Osteocyte (in vitro differentiated cells): ENCODE measurements around the gene ANXA5. TPM values are rescaled to one million over a fixed set of nuclear protein-coding genes. Genes with fewer than 3 reads are reported as not detected.

ENCODE experiments used
- DNase-seq: peaks from one replicate; pipeline ENCODE4 v3.0.0; 2021; ENCODE audit warnings: mixed read lengths; ENCODE audit not compliant: unreplicated experiment; ENCODE audit errors: extremely low spot score
- H3K27ac Mint-ChIP-seq: one replicate; pipeline ENCODE4 v1.8.0; 2021; ENCODE audit warnings: mild to moderate bottlenecking, mixed read lengths; ENCODE audit not compliant: unreplicated experiment
- H3K27me3 Mint-ChIP-seq: one replicate; pipeline ENCODE4 v1.8.0; 2021; ENCODE audit warnings: mixed read lengths; ENCODE audit not compliant: unreplicated experiment
- H3K36me3 Mint-ChIP-seq: one replicate; pipeline ENCODE4 v1.8.0; 2021; ENCODE audit warnings: mixed read lengths; ENCODE audit not compliant: unreplicated experiment
- H3K4me1 Mint-ChIP-seq: one replicate; pipeline ENCODE4 v1.8.0; 2021; ENCODE audit warnings: mixed read lengths; ENCODE audit not compliant: unreplicated experiment
- H3K4me3 Mint-ChIP-seq: one replicate; pipeline ENCODE4 v1.8.0; 2021; ENCODE audit warnings: mild to moderate bottlenecking, moderate library complexity, mixed read lengths; ENCODE audit not compliant: unreplicated experiment
- H3K9me3 Mint-ChIP-seq: one replicate; pipeline ENCODE4 v1.8.0; 2021; ENCODE audit warnings: mixed read lengths; ENCODE audit not compliant: unreplicated experiment
- CTCF ChIP-seq: fragments of 200-600 bp; sonication (generic); IDR thresholded peaks from 2 replicates; pipeline ENCODE4 v1.5.0; 2021; ENCODE audit warnings: antibody characterized with exemption, mild to moderate bottlenecking, moderate library complexity
- total RNA-seq: library from RNA; stranded (reverse); gene quantifications from 2 replicates; pipeline ENCODE4 v1.2.1, GENCODE V29; 2021

Gene ANXA5
- total RNA-seq, 1 donor from 2014 or later: 488 TPM

GRCh38 chr4:121728798-121729226 is 32.0 kb upstream of the ANXA5 start:
- H3K27me3 Mint-ChIP-seq: no peaks in the 10 kb centered on the region
- H3K36me3 Mint-ChIP-seq: no peaks in the 10 kb centered on the region
- no peak for DNase-seq
- H3K9me3 Mint-ChIP-seq: no peaks in the 10 kb centered on the region
- no peak overlapping the region for H3K27ac Mint-ChIP-seq
- TF ChIP-seq CTCF: no peak
- peaks cover 14% of the 10 kb centered on the region for H3K4me1 Mint-ChIP-seq
- H3K4me3 Mint-ChIP-seq: no peak overlapping the region

- no peak for TF ChIP-seq CTCF
- Mint-ChIP-seq H3K27ac (no peak overlapping the region), H3K36me3 (no peaks in the 10 kb centered on the region), H3K9me3 (no peaks in the 10 kb centered on the region), H3K4me3 (no peak overlapping the region), H3K4me1 (peaks cover 14% of the 10 kb centered on the region), H3K27me3 (no peaks in the 10 kb centered on the region)
- no peak for DNase-seq
Measured at GRCh38 chr4:121728066-121728465, 31.3 kb upstream of the ANXA5 start.

- Mint-ChIP-seq H3K4me1 (peaks cover 6% of the 10 kb centered on the region), H3K4me3 (no peak overlapping the region), H3K27ac (no peak overlapping the region), H3K36me3 (no peaks in the 10 kb centered on the region), H3K9me3 (no peaks in the 10 kb centered on the region), H3K27me3 (no peaks in the 10 kb centered on the region)
- no peak for DNase-seq
- TF ChIP-seq CTCF: peak; percentile 75
Measured at GRCh38 chr4:121726642-121727268, 30.0 kb upstream of the ANXA5 start.

- Mint-ChIP-seq H3K27me3 (no peaks in the 10 kb centered on the region), H3K9me3 (no peaks in the 10 kb centered on the region), H3K36me3 (no peaks in the 10 kb centered on the region), H3K4me3 (no peak overlapping the region), H3K4me1 (peaks cover 6% of the 10 kb centered on the region), H3K27ac (no peak overlapping the region)
- TF ChIP-seq CTCF: no peak
- DNase-seq: no peak
Measured at GRCh38 chr4:121724671-121725070, 27.9 kb upstream of the ANXA5 start.

- no peak overlapping the region for H3K27ac Mint-ChIP-seq
- no peaks in the 10 kb centered on the region for H3K27me3 Mint-ChIP-seq
Measured at GRCh38 chr4:121721700-121722099, 24.9 kb upstream of the ANXA5 start.

More at GRCh38 chr4:121721700-121722099, 24.9 kb upstream of the ANXA5 start:
- Mint-ChIP-seq H3K36me3 (no peaks in the 10 kb centered on the region), H3K4me3 (no peak overlapping the region), H3K4me1 (peaks cover 11% of the 10 kb centered on the region), H3K9me3 (no peaks in the 10 kb centered on the region)
- TF ChIP-seq CTCF: no peak
- no peak for DNase-seq
